Neural cell (in vitro differentiated cells): ENCODE results near the gene TPI1. TPM values are rescaled to one million over a fixed set of nuclear protein-coding genes. Genes with fewer than 3 reads are reported as not detected.
"Not testable (repeated sequence)": the region's sequence is repeated elsewhere in the genome, so short reads cannot be mapped to it uniquely, and the experiment has no call there.

Source experiments
- H2AFZ ChIP-seq: fragments of 200-600, 300-800 bp; sonication (generic), shearing (Covaris generic); 2 replicates; pipeline ENCODE4 v1.6.0; 2014; ENCODE audit warnings: low read depth, mild to moderate bottlenecking, antibody characterized with exemption, low read length, moderate library complexity
- H3F3A ChIP-seq: fragments of 200-600 bp; shearing (Covaris generic); 2 replicates; pipeline ENCODE4 v1.6.1; 2016; ENCODE audit warnings: mild to moderate bottlenecking, moderate library complexity, mixed read lengths, antibody characterized with exemption, low read length; ENCODE audit not compliant: insufficient read depth, poor library complexity, severe bottlenecking
- H3K27ac ChIP-seq: fragments of 200-600, 300-800 bp; sonication (generic), shearing (Covaris generic); 2 replicates; pipeline ENCODE4 v1.5.1; 2014; ENCODE audit warnings: mild to moderate bottlenecking, low read length, moderate library complexity
- H3K27me3 ChIP-seq: fragments of 300-800, 200-600 bp; sonication (generic), shearing (Covaris generic); 2 replicates; pipeline ENCODE4 v1.6.0; 2014; ENCODE audit warnings: mild to moderate bottlenecking, low read depth, low read length, moderate library complexity; ENCODE audit not compliant: insufficient read depth
- H3K36me3 ChIP-seq: fragments of 300-800, 200-600 bp; sonication (generic), shearing (Covaris generic); 2 replicates; pipeline ENCODE4 v1.5.1; 2014; ENCODE audit warnings: mild to moderate bottlenecking, antibody characterized with exemption, low read length, moderate library complexity; ENCODE audit not compliant: insufficient read depth
- H3K4me2 ChIP-seq: fragments of 300-800, 200-600 bp; sonication (generic), shearing (Covaris generic); 2 replicates; pipeline ENCODE4 v1.6.0; 2014; ENCODE audit warnings: mild to moderate bottlenecking, low read length
- H3K4me3 ChIP-seq: fragments of 300-800, 200-600 bp; sonication (generic), shearing (Covaris generic); 2 replicates; pipeline ENCODE4 v1.5.1; 2014; ENCODE audit warnings: mild to moderate bottlenecking, low read length, moderate library complexity
- H3K79me2 ChIP-seq: fragments of 200-600 bp; shearing (Covaris generic); replicated peaks from 2 replicates; pipeline ENCODE4 v1.6.0; 2014; ENCODE audit warnings: mild to moderate bottlenecking, low read length, moderate library complexity; ENCODE audit not compliant: insufficient read depth
- H3K9ac ChIP-seq: fragments of 300-800, 200-600 bp; sonication (generic), shearing (Covaris generic); 2 replicates; pipeline ENCODE4 v1.6.1; 2016; ENCODE audit warnings: mild to moderate bottlenecking, low read length, mixed read lengths
- H3K9me2 ChIP-seq: fragments of 200-600 bp; shearing (Covaris generic); 2 replicates; pipeline ENCODE4 v1.6.1; 2016; ENCODE audit warnings: mild to moderate bottlenecking, low read length, mixed read lengths; ENCODE audit not compliant: insufficient read depth
- H3K9me3 ChIP-seq: fragments of 200-600, 300-800 bp; sonication (generic), shearing (Covaris generic); 2 replicates; pipeline ENCODE4 v1.6.1; 2016; ENCODE audit warnings: mild to moderate bottlenecking, mixed run types, low read length, moderate library complexity, mixed read lengths
- H4K20me1 ChIP-seq: fragments of 200-600 bp; shearing (Covaris generic); 2 replicates; pipeline ENCODE4 v1.6.1; 2016; ENCODE audit warnings: mild to moderate bottlenecking, mixed run types; ENCODE audit not compliant: insufficient read depth
- CTCF ChIP-seq: fragments of 450-650 bp; IDR thresholded peaks from 2 replicates; pipeline ENCODE4 v1.5.1; 2014; ENCODE audit warnings: antibody characterized with exemption, mild to moderate bottlenecking, moderate library complexity; ENCODE audit not compliant: poor library complexity, severe bottlenecking
- EP300 ChIP-seq: fragments of 450-650 bp; conservative IDR thresholded peaks from 2 replicates; pipeline ENCODE4 v1.6.1; 2014; ENCODE audit warnings: antibody characterized with exemption, mild to moderate bottlenecking, moderate library complexity; ENCODE audit not compliant: poor library complexity, severe bottlenecking
- EZH2 ChIP-seq: fragments of 200-600, 300-800 bp; shearing (Covaris generic), sonication (generic); IDR thresholded peaks from 2 replicates; pipeline ENCODE4 v1.6.1; 2014; ENCODE audit warnings: antibody characterized with exemption, low read length, borderline replicate concordance, mild to moderate bottlenecking; ENCODE audit not compliant: insufficient read depth, poor library complexity, severe bottlenecking
- MXI1 ChIP-seq: fragments of 450-650 bp; conservative IDR thresholded peaks from 2 replicates; pipeline ENCODE4 v1.6.1; 2014; ENCODE audit warnings: antibody characterized with exemption, mild to moderate bottlenecking; ENCODE audit not compliant: poor library complexity, severe bottlenecking
- POLR2AphosphoS5 ChIP-seq: IDR thresholded peaks from 2 replicates; pipeline ENCODE4 v1.6.1; 2012
- RAD21 ChIP-seq: fragments of 450-650 bp; conservative IDR thresholded peaks from 2 replicates; pipeline ENCODE4 v1.6.1; 2014; ENCODE audit warnings: antibody characterized with exemption, mild to moderate bottlenecking, moderate library complexity
- REST ChIP-seq: IDR thresholded peaks from 2 replicates; pipeline ENCODE4 v1.6.1; 2012; ENCODE audit warnings: borderline replicate concordance
- SMC3 ChIP-seq: fragments of 450-650 bp; conservative IDR thresholded peaks from 2 replicates; pipeline ENCODE4 v1.6.1; 2014; ENCODE audit warnings: antibody characterized with exemption, mild to moderate bottlenecking, moderate library complexity; ENCODE audit not compliant: poor library complexity
- polyA plus RNA-seq: library from polyadenylated mRNA; depleted of rRNA; stranded (reverse); fragments of >200 nt; gene quantifications from 2 replicates; pipeline ENCODE4 v1.2.3, GENCODE V29; 2014

Gene TPI1
- polyA plus RNA-seq, 1 donor from 2014 or later: 288 TPM

DNA sequence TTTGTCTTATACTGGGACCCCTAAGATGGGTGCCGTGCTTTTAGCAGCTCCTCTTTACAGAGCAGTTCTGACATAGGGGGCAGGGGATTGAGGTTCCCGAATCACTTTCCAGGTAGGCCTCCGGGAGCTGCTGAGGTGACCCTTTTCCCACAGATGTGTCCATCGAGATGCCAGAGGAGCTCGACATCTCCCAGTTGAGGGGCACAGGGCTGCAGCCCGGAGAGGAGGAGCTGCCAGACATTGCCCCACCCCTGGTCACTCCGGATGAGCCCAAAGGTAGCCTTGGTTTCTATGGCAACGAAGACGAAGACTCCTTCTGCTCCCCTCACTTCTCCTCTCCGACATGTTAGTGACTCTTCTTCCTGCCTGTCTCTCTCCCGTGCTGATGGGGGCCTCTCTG is 4.3 kb upstream of the TPI1 start:
- H3K4me2 ChIP-seq: no peak overlapping the region
- H2AFZ ChIP-seq: no peak overlapping the region
- H3K9me3 ChIP-seq: no peaks in the 10 kb centered on the region
- TF ChIP-seq POLR2AphosphoS5: no peak
- no peak for TF ChIP-seq CTCF
- TF ChIP-seq RAD21: no peak
- no peak for TF ChIP-seq EZH2
- TF ChIP-seq MXI1: no peak
- H3K9ac ChIP-seq: no peak overlapping the region
- H4K20me1 ChIP-seq: no peaks in the 10 kb centered on the region
- H3K36me3 ChIP-seq: no peaks in the 10 kb centered on the region
- no peak overlapping the region for H3K4me3 ChIP-seq
- no peaks in the 10 kb centered on the region for H3K9me2 ChIP-seq
- peaks cover 3% of the 10 kb centered on the region for H3F3A ChIP-seq
- H3K27ac ChIP-seq: no peak overlapping the region
- no peaks in the 10 kb centered on the region for H3K79me2 ChIP-seq
- H3K27me3 ChIP-seq: no peaks in the 10 kb centered on the region

- Histone ChIP-seq H3K4me3 (no peak overlapping the region), H3K27me3 (no peaks in the 10 kb centered on the region), H3K9me2 (no peaks in the 10 kb centered on the region), H3K27ac (no peak overlapping the region), H3K36me3 (no peaks in the 10 kb centered on the region), H2AFZ (no peak overlapping the region), H3K9ac (no peak overlapping the region), H3K9me3 (no peaks in the 10 kb centered on the region), H3K79me2 (no peaks in the 10 kb centered on the region), H4K20me1 (no peaks in the 10 kb centered on the region), H3F3A (peaks cover 3% of the 10 kb centered on the region), H3K4me2 (no peak overlapping the region)
- no peak for TF ChIP-seq REST
- no peak for TF ChIP-seq MXI1
- no peak for TF ChIP-seq EP300
- TF ChIP-seq POLR2AphosphoS5: no peak
- TF ChIP-seq EZH2: no peak
- TF ChIP-seq SMC3: no peak
These were observed 3.6 kb upstream of the TPI1 start for GRCh38 chr12:6863586-6864321.

DNA sequence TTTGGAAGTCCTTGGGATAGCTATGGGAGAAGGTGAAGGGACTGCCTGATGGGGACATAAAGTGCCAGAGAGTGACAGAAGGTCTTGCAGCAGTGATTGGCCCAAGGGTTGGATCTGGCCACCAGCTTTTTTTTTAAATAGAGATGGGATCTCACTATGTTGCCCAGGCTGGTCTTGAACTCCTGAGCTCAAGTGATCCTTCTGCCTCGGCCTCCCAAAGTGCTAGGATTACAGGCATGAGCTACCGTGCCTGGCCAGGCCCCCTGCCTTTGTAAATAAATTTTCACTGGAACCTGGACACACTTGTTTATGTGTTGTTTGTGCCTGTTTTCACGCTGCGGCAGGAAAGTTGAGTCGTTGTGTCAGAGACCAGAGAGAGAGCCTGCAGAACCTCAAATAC is 2.0 kb upstream of the TPI1 start:
- not testable (repeated sequence) for H2AFZ ChIP-seq, H3K4me2 ChIP-seq, H3K27me3 ChIP-seq, H3F3A ChIP-seq, H3K4me3 ChIP-seq, H3K9me3 ChIP-seq, H4K20me1 ChIP-seq, H3K36me3 ChIP-seq, H3K27ac ChIP-seq, H3K9ac ChIP-seq, H3K79me2 ChIP-seq, H3K9me2 ChIP-seq
